GM19035 (cell line): Measurements from ENCODE around the gene JAKMIP1.

ENCODE experiments used
- ATAC-seq: cut with Tn5 transposase; IDR thresholded peaks from one replicate; pipeline ENCODE4 v1.9.1; 2021; ENCODE audit not compliant: unreplicated experiment

Gene JAKMIP1

DNA sequence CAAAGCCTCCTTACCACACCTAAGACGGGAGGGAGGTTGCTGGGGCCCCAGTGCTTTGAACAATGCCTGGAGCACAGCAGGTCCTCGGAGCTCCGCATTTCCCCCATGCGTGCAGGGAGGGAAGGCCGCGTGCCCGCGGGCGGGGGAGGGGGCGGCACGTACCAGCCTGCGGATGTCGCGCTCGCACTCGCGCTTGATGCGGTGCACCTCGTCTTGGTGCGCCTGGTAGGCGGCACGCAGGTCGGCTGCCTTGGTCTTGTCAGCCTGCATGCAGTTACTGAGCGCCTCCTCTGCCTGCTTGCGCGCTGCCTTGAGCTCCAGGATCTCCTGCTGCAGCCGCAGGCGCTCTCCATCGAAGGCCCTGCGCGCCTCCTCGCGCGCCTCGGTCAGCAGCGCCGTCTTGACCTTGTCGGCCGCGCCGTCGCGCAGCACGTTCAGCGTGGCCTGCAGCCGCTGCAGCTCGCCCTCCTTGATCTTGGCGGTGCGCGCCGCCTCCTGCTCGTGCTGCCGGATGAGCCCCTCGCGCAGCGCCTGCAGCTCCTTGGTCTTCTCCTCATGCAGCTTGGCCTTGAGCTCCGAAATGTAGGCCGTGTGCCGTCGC is 94.9 kb downstream of the JAKMIP1 start:
- ATAC-seq: no peak

DNA sequence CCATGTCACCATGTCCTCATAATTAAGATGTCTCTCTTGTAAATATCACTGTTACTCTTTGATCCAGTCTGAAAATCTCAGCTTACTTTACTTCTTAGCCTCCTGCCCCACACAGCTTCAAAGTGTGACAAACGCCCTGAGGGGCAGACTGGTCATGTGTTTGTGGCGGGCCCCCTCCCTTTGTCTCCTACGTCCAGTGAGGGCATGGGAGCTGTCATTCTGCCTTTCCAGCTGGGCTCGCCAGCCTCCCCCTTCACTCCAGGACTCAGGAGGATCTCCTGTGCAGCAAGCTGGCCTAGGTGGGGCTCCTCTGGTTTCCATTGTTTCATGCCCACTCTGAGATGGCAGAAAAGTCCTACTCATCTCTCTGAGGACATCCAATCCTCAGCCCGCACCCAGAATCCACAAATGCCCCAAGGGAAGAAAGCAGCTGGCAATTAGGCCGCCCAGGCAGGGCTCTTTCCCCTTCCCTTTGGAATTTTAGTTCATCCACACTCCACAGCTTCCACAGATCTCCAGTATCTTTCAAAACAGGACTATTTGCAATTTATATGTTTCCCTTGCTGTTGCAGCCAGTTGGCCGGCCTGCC is 95.7 kb downstream of the JAKMIP1 start:
- no peak for ATAC-seq

DNA sequence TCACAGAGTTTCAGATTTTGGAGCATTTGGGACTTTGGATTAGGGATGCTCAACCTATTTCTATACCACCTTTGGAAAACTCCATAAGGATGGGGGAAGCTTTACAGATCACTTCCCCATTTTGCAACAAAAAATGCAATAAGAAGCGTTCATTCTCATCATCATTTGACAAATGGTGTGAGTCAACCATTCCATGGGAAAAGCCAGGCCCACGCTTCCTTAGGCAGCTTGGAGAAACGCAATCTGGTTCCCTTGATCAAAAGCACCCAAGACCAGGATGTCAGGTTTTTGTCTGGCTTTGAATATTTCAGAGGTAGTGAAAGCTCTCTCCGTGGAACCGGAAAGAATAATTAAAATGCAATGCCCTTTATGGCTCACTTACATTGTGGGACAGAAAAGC is 102.8 kb downstream of the JAKMIP1 start:
- no peak for ATAC-seq

DNA sequence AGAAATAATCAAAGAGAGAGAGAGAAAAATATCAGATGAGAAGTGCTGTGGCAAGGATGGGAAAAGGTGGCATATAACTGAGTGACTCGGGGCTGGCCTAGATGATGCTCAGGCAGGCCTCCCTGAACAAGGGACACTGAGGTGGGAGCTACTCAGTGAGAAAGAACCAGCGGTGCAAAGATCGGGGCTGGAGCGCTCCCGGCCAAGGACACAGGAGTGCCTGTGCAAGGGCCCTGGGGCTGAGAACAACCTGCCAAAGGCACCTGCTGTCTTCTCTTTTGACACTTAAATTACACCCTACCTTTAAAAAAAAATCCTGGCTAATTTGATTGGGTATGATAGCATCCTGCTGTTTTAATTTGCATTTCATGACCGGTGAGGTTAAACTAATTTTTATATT is 104.5 kb downstream of the JAKMIP1 start:
- no peak for ATAC-seq

DNA sequence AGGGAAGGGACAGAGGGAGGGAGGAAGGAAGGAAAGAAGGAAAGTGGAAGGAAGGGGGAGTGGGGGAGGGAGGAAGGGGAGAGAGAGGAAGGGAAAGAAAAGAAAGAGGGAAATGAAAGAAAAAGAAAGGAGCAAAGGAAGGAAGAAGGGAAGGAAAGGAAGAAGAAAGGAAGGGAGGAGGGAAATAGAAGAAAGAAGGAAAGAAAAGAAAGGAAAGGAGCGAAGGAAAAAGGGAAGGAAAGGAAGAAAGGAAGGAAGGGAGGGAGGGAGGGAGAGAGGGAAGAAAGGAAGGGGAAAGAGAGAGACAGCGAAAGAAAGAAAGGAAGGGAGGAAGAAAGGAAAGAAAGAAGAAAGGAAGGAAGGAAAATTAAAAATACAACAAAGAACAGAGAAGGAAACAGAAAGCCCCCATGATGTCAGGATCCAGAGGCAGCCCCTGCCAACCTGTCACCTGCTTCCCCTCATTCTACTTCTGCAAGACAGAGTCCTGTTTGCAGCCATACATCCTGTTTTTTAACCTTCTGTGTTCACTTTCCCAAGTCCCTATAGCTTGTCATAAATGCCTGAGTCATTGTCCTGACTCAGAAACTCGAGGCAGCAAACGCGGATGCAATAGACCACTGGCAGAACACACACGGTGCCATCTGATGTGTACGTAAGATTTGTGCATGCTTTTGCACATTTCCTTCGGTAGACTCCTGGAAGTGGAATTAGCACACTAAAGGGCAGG is 105.2 kb downstream of the JAKMIP1 start:
- no peak for ATAC-seq

DNA sequence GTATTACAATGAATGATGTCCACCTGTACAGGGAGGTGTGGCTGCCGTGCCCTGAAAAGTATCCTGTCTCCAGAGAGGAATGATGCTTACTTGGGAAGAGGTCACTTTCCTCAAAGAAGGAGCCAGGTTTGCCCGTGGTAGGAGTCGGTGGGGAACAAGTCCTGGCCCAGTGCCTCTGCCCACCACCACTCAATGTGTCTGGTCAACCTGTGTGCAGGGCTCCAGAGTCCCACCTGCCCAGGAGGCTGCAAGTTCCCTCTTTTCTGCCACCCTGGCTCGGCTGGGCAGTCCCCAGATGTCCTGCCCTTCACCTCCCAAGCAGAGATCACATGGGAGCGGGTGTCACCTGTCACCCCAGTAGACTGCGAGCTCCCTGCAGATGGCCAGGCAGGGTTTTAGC is 106.7 kb downstream of the JAKMIP1 start:
- no peak for ATAC-seq

DNA sequence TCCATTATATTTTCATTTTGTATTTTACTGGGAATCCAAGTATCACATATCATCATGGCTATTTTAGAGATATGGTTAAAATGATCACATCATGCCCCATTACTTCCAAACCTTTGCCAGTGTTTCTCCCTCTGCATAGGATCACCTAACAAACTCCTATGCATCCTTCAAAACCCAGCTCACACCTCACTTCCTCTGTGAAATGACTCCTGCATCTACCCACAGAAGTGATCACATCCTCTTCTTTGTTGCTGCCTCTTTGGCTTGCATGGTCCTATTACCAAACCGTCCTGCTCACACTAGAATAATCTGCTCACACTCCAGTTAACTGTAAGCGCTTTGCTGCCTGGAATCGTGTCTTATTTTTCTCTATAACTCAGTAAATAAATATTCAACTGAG is 107.4 kb downstream of the JAKMIP1 start:
- no peak for ATAC-seq

DNA sequence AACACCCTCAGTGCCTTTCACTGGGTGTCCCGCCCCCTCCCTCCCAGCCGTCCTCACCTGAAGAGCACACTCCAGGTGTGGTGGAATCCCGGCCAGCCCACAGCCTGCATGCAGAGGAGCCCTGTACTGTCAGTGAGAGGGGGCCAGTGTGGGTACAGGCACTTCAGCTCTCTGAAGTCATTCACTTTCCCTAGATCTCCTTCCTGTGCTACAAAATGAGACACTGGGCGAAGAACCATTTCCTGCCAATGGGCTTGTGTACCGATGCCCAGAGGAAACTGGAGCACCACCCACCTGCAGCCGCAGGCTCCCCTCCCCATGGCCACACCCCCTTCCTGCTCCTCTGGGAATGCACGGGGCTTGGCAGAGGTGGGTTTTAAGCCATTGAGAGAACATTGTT is 108.2 kb downstream of the JAKMIP1 start:
- ATAC-seq: no peak

DNA sequence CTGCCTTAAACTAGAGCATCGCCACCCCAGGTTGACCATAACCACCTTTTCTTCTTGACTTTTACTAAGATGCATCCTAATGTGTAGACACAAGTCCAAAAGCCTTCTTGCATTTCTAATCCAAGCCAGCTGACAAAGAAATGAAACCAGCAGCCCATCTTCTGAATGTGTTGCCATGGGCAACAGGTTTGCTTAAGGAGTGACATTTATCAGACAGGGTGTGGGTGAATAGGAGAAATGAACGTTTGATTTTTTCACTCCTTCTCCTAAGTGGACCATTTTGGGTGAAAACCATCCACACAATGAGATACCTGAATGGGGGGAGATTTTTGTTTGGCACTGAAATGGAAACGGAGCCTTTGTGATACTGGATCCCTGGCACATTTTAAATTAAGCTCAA is 109.4 kb downstream of the JAKMIP1 start:
- ATAC-seq: no peak

DNA sequence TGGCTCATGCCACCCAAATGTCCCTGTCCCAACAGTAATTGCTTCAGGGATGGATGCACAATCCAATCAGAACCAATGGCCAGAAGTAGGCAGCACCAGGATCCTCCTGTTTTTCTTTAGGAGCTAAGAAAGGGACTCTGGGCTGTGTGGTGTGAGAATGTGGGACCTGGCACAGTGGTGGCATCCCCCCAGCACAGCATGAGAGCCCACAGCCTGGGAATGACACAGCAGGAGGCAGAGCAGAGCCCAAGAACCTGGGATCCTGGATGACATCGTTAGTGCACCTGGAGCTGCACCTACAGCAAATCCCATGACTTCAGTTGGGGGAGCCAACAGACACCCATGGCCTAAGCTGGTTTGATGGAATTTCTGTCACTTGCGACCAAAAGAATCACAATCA is 111.4 kb downstream of the JAKMIP1 start:
- no peak for ATAC-seq

DNA sequence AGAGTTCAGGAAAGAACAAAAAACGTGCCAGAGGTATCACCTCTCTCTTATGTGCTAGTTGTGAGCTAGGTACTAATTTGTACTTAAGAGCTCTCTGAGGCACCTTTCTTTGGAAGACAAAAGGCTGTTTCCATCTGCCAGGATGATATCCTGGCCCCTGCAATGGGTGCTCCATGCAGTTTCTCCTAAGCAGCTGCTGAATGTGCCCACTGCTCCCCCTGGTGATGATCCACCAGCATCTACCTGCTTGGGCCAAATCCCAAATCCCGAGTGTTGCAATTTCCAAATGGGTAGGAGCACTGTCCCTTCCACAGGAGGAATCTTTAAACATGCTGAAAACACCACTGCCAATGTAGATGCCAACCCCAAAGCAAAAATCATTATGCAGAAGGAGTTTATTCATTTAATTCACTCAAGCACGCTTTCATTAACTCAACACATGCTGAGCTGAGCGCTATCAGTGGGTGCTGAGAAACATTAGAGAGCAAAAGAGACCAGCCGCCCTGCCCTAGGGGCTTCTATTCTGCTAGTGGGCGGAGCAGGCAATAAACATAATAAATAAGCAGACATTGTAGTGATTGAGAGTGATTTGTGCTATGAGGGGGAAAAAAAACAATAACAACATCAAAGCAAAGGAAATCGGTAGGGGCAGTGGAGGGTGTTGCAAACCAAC is 112.5 kb downstream of the JAKMIP1 start:
- ATAC-seq: no peak

DNA sequence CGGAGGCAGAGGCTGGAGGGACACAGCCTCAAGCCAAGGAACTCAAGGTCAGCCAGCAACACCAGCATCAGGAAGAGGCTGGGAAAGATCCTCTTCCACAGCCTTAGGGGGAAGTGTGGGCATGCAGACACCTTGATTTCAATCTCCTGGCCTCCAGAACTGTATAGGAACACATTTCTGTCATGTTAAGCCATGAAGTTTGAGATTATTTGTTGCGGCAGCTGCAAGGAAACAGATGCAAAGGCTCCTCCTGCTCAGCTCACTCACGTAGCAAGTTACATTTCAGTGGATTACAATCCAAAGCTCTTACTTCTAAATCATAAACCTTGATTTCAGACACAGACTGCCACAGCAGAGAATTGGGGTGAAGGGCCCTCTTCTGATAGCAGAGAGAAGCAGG is 113.5 kb downstream of the JAKMIP1 start:
- no peak for ATAC-seq

DNA sequence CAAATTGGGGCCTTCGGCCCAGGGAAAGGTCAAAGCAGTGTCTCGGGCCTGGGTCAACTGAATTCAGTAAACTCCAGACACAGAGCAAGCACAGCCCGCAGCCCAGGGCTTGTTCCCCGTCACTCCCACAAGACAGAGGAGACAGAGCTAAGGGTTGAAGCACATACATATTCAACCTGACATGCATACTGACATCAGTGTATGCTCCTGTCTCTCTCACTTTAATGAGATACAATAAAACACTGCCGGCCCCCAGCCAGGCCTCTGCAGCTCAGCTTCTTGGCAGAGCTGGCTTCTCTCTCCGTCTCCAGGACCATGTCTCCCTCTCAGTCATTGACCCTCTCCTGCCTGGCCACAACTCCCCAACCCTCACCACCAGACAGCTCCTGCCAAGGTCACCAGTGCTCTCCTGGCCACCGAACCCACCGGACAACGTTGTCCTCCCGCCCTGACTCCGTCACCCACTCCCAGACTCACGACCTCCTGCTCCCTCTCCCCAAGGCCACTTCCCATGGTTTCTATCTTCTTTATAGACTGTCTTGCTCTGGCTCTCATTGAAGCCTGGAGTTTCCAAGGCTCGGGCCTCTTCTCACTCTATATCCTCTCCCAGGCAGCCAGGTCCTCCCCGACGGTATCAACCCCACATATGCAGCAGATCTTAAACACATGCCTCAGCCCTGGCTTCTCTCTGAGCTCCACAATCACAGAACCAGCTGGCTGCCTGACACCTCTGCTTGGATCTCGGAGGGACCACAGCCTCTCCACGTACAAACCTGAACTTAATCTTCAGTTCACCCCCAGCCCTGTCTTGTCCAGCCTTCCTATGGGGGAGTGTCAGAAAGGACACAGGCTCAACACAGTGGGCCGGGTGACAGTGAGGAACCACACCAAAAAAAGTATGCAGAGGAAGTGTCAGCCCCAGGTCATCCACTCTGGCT is 114.4 kb downstream of the JAKMIP1 start:
- ATAC-seq: no peak

DNA sequence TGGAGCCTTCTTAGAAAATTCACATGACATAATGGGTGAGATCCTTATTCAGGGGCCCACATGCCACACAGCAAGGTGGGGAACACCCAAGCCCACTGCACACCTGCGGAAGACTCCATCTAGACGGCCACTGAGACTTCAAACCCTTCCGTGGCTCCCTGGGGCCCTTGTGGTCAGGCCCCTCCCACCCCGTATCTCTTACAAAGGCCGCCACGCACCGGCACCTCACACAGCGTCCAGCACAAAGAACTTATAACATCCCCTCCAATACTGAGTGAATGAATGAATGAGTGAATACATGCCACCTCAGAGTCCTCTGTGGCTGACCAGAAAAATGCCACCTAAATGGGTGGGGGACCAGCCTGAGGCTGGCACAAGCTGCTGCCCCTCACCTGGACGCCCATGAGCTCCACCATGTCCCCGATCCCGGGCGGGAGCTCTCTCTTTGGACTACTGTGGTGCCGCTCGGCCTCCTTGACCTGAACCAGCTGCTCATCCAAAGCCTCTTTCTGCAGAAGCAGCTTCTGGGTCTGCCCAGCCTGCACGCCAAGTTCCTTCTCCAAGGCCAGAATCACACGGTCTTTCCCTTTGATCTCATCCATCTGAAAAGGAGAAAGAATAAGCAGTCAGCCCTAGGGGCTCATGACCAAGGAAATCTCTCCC is 115.2 kb downstream of the JAKMIP1 start:
- ATAC-seq: no peak

DNA sequence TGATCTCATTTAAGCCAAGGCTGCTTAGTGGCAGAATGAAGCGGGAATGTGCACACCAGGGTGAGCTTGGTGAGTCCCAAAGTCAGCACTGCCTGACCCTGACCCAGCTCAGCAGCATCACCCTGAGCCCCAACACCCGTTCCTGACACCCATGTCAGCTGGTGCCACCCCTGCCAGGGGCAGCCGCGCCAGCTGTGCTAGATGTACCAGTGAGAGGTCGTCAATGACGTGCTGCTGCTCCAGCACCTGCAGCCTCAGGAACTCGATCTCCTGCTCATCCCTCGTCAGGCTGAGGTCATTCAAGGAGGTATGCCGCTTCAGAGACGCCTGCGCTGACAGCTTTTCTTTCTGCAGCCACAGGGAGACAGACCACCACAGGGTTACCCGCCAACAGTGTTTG is 120.4 kb downstream of the JAKMIP1 start:
- ATAC-seq: no peak

DNA sequence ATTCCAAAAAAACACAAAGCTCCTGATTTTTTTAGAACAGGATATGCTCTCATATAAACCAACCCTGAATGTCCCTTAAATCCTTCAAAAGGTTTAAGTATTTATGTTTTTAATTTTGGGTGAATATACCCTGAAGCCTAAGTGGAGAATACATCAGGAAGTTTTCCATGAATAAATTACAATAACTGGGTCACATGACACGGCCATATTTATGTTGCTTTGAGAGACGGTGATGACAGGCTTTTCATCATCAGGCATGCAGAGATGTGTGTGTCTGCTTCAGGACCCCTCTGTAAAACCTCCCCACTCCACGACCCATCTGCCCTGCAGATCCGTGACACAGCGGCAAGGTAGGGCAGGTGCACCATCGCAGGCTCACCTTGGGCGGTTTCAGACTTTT is 121.8 kb downstream of the JAKMIP1 start:
- no peak for ATAC-seq

DNA sequence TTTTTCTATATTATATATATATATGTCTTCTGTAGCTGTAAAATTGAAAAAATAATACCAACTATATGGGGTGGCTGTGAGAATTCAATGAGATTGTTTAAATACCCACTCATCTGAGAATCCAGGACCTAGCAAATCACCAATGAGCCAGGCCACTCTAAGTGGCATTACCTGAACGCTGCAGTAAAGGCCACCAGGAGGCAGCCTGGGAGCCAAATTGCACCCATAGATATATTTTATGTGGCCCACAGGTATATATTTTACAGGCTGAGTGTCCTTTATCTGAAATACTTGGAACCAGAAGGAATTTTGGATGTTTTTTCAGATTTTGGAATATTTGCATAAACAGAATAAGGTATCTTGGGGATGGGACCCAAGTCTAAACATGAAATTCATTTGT is 124.0 kb downstream of the JAKMIP1 start:
- ATAC-seq: no peak

DNA sequence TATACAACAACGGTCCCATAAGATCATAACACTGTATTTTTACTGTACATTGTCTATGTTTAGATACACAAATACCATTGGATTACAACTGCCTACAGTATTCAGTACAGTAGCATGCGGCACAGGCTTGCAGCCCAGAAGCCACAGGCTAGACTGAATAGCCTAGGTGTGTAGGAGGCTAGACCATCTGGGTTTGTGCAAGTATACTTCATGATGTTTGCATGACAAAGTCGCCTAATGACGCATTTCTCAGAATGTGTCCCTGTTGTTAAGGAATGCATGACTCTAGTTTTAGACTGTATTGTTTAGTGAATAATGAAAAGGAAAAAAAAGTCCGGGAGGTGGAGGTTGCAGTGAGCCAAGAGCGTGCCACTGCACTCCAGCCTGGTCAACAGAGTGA is 125.6 kb downstream of the JAKMIP1 start:
- no peak for ATAC-seq

DNA sequence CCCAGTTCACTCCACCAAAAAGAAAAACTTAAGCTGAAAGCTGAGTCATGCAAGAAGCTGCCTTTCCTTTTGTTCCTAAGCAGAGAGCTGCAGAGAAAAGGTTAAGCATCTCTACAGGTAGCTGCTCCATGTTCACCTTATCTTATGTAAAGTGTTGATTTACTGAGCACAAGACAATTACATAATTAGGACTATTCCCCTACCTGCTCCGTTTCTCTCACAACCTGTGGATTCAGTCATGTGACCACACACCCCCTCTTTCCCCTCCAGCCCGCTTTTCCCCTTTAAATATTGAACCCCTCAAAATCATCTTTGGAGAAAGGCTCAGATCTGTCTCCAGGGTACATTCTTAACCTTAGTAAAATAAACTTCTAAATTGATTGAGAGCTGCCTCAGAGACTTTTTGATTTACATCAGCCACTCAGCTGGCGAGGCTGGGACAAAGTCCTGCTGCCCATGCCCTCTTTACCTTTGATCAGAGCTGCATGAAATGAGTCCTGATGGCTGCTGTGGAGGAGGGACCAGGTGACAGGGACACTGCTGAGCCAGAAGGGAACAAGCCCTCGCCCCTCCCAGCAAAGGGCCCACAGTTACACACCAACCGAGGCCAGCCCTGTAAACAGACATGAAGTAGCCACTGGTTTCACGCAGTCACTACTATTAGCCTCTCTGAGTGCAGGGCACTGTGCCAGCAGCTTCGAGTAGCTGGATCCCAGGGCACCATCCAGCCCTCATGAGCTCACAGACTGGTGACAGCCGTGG is 128.2 kb downstream of the JAKMIP1 start:
- no peak for ATAC-seq
